HG03521 (cell line): Measurements from ENCODE around the gene PFDN2.

Experiments used
- ATAC-seq: cut with Tn5 transposase; IDR thresholded peaks from one replicate; pipeline ENCODE4 v1.9.1; 2021; ENCODE audit warnings: mild to moderate bottlenecking, moderate library complexity; ENCODE audit not compliant: unreplicated experiment

PFDN2 gene

GRCh38 chr1:161061419-161061818 lies 56.4 kb downstream of the PFDN2 start:
- no peak for ATAC-seq

DNA sequence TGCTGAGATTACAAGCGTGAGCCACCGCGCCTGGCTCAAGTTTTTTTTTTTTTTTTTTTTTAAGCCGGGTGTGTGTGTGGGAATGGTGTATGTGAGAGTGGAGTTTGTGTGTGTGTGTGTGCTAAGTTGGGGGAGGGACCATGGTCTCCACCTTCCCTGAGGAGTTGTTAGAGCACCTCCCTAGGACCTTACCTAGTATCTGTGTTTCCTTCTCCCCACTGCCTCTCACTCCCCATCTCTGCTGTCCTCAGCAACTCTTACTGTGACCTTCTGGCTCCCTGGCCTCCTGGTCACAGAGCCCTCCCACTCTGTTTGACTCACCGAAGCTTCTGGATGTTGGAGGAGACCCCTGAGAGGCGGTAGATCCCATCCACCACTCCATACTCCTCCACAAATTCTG lies 58.5 kb downstream of the PFDN2 start:
- ATAC-seq, result no peak

DNA sequence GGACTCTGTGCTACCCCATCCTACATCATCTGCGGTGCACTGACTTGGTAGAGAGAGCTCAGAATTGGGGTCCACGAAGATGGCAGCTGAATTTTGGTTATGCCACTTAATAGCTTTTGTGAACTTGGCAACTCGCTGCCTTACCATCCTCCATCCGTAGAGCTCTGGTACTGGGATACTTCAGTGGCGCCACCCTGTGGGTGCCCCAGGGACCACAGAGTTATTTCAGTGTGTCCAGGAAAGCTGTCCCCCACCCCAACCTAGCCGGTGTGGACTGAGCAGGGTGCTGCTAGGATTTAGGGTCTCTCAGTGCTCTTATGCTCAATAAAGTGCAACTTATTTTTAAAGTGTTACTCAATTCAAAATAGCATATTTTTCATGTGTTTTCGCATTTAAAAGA lies 63.0 kb downstream of the PFDN2 start:
- no peak for ATAC-seq

GRCh38 chr1:161054232-161054631 lies 63.6 kb downstream of the PFDN2 start:
- ATAC-seq, result no peak

GRCh38 chr1:161052899-161053298 lies 64.9 kb downstream of the PFDN2 start:
- no peak for ATAC-seq

DNA sequence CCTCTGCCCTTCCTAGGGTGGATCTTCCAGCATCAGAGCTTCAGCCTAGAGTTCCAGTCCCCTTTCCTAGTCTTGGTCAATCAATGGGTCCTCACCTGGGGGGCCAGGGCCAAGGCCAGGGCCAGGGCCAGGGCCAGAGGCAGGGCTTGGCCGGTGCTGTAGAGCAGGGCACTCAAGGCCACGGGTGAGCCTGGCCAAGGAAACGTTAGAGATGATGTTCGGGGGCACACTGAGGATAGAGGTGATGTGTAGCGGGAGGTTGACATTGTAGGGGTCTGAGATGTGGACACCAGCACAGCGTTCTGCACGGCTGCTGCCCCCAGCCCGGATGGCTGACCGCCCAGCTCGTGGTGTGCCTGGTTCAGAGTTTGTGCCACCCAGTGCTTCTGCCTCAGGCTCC lies 66.6 kb downstream of the PFDN2 start:
- ATAC-seq, result no peak
